ENCODE data around the gene PNKD.

DNA sequence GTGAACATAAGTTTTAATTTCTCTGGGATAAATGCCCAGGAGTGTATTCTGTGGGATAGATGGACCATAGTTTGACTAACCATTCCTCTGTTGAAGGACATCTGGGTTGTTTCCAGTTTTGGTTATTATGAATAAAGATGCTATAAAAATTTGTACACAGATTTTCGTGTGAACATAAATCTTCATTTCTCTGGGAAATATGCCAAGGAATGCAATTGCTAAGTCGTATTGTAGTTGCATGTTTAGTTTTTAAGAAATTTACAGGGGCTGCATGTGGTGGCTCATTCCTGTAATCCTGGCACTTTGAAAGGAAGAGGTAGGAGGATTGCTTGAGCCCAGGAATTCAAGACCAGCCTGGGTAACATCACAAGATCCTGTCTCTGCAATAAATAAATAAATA is 104.9 kb downstream of the PNKD start:
- TF ChIP-seq, protein P1, sequence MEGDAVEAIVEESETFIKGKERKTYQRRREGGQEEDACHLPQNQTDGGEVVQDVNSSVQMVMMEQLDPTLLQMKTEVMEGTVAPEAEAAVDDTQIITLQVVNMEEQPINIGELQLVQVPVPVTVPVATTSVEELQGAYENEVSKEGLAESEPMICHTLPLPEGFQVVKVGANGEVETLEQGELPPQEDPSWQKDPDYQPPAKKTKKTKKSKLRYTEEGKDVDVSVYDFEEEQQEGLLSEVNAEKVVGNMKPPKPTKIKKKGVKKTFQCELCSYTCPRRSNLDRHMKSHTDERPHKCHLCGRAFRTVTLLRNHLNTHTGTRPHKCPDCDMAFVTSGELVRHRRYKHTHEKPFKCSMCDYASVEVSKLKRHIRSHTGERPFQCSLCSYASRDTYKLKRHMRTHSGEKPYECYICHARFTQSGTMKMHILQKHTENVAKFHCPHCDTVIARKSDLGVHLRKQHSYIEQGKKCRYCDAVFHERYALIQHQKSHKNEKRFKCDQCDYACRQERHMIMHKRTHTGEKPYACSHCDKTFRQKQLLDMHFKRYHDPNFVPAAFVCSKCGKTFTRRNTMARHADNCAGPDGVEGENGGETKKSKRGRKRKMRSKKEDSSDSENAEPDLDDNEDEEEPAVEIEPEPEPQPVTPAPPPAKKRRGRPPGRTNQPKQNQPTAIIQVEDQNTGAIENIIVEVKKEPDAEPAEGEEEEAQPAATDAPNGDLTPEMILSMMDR (IDR thresholded peaks at IDR 0.05) = no peak
- TF ChIP-seq POLR2A (IDR thresholded peaks at IDR 0.05) = no peak
